ENCODE measurements around the gene ZNF836.

- TF ChIP-seq CTCF (IDR thresholded peaks at IDR 0.05; ENCODE audit: poor library complexity) (no peak), EZH2 (IDR thresholded peaks at IDR 0.05; ENCODE audit: borderline replicate concordance) (no peak), EZH2phosphoT487 (IDR thresholded peaks at IDR 0.05; ENCODE audit: low read depth, severe bottlenecking, unreplicated experiment) (no peak)
Observed at GRCh38 chr19:52170863-52171320, 529 bp downstream of the ZNF836 start.

Measured in hepatocyte (in vitro differentiated cells).